Testis (tissue), 2 donors: ENCODE results near the gene INSC.

Experiments
- POLR2A ChIP-seq: fragments of 450-650 bp; IDR thresholded peaks from one replicate; pipeline ENCODE4 v1.6.1; 2017; ENCODE audit warnings: antibody characterized with exemption, mild to moderate bottlenecking, moderate library complexity
- TF ChIP-seq, protein P1 (sequence below), 3 experiments: fragments of 450-650 bp in 2 of 3; fragments of 200-600 bp in 1 of 3; sonication (generic) in 1 of 3; IDR thresholded peaks; one replicate each; pipeline ENCODE4 v1.5.1; 2016 to 2019; ENCODE audit warnings: antibody characterized with exemption in 3 of 3, mild to moderate bottlenecking in 2 of 3, moderate library complexity in 1 of 3

DNA sequence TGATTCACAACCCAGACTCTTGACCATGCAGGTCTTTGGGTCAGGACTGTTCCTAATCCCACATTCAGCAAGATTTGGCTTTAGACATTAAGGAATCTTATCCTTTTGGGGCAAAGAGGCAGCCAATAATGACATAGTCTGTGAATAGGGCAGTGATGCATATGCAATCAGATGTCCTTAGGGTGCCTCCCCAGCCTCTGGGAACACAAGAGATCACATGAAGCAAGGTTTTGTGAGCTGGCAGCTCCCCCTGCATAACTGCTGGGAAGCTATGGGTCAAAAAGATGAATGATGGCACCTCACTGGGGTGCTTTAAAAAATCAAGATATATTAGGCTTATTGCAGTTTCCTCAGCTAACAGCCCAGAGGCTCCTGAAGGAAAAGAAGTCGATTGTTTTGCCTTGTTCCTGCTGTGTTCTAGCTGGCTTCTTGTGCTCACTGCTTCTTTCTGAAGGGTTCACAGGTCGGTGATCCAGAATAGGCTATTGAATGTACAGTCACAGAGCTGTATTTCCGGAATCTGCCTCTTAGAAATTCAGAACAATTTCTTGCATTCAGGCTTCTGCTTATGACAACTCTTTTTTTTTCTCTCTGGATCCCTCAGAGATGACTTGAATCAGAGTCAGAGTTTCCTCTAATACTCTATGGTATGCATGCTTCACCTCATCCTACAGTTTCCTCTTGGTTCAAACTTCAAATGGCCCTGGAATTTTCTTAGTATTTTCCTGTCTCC, 31.7 kb downstream of the INSC start:
- TF ChIP-seq, protein P1, sequence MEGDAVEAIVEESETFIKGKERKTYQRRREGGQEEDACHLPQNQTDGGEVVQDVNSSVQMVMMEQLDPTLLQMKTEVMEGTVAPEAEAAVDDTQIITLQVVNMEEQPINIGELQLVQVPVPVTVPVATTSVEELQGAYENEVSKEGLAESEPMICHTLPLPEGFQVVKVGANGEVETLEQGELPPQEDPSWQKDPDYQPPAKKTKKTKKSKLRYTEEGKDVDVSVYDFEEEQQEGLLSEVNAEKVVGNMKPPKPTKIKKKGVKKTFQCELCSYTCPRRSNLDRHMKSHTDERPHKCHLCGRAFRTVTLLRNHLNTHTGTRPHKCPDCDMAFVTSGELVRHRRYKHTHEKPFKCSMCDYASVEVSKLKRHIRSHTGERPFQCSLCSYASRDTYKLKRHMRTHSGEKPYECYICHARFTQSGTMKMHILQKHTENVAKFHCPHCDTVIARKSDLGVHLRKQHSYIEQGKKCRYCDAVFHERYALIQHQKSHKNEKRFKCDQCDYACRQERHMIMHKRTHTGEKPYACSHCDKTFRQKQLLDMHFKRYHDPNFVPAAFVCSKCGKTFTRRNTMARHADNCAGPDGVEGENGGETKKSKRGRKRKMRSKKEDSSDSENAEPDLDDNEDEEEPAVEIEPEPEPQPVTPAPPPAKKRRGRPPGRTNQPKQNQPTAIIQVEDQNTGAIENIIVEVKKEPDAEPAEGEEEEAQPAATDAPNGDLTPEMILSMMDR (IDR thresholded peaks at IDR 0.05): no peak
- TF ChIP-seq POLR2A: no peak
